AG08395 (cell line): Measurements from ENCODE around the gene NBEAL2.

Source experiments
- DNase-seq: peaks from one replicate; pipeline ENCODE4 v3.0.0; 2012; ENCODE audit warnings: mixed read lengths, low spot score

NBEAL2 gene, protein sequence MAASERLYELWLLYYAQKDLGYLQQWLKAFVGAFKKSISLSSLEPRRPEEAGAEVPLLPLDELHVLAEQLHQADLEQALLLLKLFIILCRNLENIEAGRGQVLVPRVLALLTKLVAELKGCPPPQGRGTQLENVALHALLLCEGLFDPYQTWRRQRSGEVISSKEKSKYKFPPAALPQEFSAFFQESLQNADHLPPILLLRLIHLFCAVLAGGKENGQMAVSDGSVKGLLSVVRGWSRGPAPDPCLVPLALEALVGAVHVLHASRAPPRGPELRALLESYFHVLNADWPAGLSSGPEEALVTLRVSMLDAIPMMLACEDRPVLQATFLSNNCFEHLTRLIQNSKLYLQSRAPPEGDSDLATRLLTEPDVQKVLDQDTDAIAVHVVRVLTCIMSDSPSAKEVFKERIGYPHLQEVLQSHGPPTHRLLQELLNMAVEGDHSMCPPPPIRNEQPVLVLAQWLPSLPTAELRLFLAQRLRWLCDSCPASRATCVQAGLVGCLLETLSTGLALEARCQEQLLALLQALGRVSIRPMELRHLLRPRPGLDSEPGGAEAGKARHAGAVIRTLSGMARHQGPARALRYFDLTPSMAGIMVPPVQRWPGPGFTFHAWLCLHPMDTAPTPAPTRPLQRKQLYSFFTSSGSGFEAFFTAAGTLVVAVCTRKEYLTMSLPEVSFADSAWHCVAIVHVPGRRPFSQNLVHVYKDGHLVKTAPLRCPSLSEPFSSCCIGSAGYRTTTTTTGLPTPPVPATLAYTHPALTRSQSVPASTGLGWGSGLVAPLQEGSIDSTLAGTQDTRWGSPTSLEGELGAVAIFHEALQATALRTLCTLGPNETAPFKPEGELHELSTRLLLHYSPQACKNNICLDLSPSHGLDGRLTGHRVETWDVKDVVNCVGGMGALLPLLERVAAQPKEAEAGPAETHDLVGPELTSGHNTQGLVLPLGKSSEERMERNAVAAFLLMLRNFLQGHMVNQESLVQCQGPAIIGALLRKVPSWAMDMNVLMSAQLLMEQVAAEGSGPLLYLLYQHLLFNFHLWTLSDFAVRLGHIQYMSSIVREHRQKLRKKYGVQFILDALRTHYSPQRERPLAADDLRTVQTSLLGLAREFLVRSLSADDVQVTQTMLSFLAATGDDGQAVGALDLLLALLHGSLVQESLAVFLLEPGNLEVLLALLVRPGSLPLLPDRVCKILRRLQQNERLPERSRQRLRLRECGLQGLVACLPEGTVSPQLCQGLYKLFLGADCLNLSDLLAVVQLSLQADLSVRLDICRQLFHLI (N-terminal part only)

GRCh38 chr3:46978985-46979944 lies at the start of gene NBEAL2:
Gene NBEAL2, plus strand, starts transcription at chr3:46979666. Its CDS starts 196 bp downstream, at chr3:46979862.
- DNase-seq, result peak; percentile 89

DNA sequence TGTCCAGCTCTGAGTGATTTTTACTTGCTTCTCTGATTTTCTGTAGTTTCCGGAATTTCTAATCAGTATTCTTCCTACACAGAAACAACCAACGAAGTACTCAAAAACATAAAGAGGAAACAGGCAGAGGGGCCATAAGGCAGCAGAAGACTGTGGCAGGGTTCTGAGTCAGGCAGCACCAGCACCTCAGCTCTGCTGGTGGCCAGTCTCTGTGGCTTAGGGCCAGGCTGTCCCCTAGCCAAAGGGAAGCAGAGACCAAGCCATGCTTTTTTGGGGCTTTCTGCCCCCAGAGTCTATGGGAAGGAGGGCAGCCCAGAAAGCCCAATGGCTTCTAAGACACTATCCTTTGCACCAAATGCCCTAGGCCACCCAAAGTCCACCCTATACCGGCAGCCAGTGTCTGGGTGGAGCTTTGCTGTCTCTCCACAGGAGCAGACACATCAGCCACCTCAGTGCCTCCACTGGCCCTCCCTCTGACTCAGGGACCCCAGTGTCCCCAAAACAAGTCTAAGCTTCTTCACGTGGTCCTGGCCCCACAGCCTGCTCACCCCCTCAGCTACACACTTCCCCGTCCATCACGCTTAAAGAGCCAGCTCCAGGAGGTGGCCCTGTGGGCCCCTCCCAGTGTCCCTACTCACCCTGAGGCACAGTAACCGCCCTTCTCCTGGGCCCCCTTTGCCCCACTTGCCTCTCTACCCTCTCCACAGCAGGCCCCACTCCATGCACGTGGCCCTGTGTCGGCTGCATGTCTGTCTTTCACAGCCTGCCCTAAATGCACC lies 49.1 kb upstream of the NBEAL2 start:
- no peak for DNase-seq

GRCh38 chr3:46930945-46931403 lies 48.5 kb upstream of the NBEAL2 start:
- DNase-seq, result no peak

DNA sequence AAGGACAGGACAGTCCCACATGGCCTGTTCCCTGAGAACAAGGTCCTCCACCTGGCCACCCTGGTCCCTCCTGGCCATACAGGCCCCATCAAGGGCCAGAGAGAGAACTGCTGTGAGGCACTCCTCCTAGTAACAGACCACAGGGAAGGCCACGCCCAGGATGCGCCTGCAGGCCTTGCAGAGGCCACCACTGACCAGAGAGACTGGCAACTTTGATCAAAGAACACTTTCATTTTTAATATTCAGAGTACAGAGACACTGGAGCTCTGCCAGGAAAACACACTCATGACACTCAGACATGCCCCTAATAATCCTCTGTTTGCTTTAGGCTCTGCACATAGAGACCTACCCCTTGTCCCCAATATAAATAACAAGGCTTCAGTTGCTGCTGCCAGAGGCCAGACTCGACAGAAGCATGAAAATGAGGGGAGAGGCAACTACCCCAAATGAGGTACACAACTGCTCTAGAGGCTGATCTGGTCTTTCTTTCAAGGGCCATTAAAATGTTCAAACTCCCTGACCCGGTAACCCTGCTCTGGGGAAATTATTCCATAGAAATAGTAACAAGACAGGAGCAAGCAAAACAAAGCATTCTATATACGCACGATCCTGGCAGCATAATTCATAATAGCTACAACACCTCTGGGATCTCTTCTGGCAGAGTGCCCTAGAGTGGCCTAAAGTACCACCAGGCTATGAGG lies 47.7 kb upstream of the NBEAL2 start:
- DNase-seq, result peak; percentile 29

- DNase-seq, result no peak
Observed at GRCh38 chr3:46932455-46933225, 46.8 kb upstream of the NBEAL2 start.

DNA sequence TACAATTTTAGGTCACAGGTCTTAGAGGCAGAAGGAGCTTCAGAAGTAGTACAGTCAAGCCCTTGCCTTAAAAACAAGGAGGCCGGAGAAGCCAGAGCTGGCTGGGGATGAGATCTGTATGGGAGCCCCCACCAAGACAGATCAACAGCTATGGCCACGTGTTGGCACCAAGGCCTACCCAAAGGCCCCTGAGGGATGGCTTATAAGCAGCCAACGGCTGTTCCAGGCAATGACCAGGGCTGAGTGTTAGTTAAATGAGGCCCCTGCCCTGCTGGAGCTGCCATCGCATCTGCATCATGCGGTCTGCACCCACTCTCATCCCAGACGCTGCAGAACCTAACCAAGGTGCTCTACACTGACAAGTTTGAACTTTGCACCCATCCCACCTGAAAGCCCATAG lies 46.2 kb upstream of the NBEAL2 start:
- DNase-seq, result no peak

DNA sequence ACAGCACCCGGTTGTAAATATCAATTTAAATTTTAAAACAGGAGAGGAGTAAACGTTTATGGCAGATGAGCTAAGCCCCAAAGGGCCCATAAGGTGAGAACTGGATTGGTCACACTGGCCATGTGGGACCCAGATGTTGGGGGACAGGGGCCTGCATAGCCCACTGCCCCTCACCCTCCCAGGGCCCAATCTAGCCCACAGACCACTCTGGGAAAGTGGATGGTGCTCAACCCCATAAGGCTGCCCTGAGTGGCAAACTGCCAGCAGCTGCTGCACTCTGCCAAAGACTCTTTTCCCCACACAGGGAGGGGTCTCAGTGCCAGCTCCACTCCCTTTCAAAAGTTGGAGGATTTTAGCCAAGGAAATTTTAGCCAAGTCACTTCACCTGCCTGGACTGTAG lies 45.4 kb upstream of the NBEAL2 start:
- DNase-seq, result no peak

GRCh38 chr3:46934498-46935167 lies 44.8 kb upstream of the NBEAL2 start:
- DNase-seq, result peak; percentile 45

DNA sequence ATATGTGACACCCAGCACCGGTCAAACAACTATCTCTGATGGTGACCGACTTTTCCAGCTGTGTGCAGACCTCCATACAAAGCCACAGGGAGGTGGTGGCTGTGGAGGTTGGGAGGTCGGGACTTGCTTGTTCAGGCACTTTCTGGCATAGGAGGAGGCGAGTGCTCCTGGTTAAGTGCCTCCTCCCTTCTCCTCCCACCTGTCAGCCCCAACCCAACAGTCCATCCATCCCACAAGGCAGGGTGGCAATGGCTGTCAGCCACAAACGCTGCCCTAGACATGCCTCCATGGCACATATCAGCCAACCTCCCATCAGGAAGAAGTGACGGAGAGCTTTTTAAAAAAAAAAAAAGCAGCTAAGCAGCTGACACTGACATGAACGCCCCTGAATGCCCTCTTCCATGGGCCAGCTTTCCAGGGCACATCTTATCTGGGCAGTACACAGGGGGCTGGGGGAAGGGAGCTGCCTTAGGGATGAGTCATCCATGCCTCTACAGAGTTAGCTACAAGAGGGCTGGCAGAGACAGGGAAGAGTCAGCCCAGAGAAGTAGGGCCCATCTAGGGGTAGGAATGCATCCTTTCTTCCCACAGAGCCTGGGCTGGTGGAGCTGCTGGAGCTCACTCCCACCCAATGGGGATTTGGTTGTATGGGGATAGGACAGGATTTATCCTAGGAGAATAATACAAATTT lies 44.2 kb upstream of the NBEAL2 start:
- DNase-seq, result peak; percentile 98

GRCh38 chr3:46935989-46936558 lies 43.4 kb upstream of the NBEAL2 start:
- no peak for DNase-seq

DNA sequence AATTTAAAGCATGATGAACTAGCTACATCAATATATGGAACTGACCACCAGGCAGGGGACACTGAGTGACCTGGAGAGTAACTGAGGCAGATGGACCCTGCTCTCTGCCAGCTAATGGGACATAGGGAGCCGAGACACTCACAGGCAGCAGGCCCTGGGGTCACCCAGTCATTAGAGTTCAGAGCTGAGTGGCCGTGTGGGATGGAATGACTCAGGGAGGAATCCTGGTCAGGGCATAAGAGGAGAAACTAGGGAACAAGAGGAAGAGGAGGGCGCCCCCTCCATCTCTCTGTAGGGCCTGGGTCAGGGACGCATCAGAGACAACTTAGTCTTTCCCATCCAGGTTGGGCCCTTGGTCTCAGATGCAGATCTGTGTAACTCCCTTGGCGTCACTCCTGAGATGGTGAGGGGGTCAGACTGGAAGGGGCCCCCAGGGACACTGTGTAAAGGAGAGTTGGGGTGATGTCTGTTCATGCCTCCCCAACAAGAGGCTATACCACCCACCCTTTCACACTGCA lies 42.7 kb upstream of the NBEAL2 start:
- peak; percentile 40 for DNase-seq

GRCh38 chr3:46938118-46938517 lies 41.3 kb upstream of the NBEAL2 start:
- DNase-seq, result no peak

DNA sequence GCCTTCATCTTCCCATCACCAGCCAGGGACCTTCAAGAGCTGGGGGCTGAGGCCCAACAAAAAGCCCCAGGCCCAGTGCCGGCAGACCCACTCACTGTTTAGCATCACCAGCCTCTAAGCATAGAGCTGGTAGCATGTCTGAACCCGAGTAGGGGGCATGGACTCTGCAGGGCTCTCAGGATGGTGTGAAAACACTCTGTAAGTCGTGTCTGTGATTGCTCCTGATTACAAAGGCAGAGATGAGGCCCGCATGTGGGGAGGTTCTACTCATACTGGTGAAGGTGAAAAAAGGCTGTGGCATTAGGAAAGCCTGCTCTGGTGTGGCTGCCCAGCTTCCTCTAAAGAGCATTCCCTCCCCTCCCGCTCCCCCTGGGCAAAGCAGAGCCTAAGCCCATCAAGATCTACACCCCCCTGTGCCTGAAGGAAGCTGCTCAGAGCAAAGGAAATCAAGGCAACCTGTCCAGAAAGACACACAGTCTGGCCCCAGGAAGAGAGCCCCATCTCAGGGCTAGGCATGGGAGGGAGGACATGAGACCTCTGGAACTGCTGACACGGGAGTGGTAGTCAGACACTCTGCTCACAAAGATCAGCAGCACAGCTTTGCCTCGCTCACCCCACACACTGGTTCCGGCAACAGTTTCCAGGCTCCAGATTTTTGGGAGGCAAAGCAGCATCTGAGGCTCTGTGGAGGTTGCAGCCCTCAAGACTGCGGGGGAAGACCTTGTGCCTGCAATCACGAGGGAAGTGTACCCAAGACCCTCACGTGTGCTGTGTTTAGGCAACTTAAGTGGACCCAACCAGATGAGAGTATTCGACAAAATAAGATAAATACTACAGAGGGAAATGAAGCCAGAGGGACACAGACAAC lies 39.7 kb upstream of the NBEAL2 start:
- no peak for DNase-seq

- no peak for DNase-seq
Observed at GRCh38 chr3:46942076-46942475, 37.4 kb upstream of the NBEAL2 start.

- DNase-seq, result no peak
Observed at GRCh38 chr3:46942481-46943236, 36.8 kb upstream of the NBEAL2 start.
